Vagina (tissue), 2 donors: Measurements from ENCODE around the gene TRPM2.

Experiments
- POLR2A ChIP-seq, 2 donors: fragments of 450-650 bp; IDR thresholded peaks; one replicate each; pipeline ENCODE4 v1.6.1; 2017; ENCODE audit warnings: antibody characterized with exemption in 2 of 2, mild to moderate bottlenecking in 2 of 2, moderate library complexity in 2 of 2
- TF ChIP-seq, protein P1 (sequence below), 3 experiments: fragments of 450-650 bp in 2 of 3; fragments of 200-600 bp in 1 of 3; sonication (generic) in 1 of 3; IDR thresholded peaks; one replicate each; pipeline ENCODE4 v1.5.1; 2017 to 2019; ENCODE audit warnings: antibody characterized with exemption in 3 of 3, mild to moderate bottlenecking in 2 of 3, moderate library complexity in 2 of 3

DNA sequence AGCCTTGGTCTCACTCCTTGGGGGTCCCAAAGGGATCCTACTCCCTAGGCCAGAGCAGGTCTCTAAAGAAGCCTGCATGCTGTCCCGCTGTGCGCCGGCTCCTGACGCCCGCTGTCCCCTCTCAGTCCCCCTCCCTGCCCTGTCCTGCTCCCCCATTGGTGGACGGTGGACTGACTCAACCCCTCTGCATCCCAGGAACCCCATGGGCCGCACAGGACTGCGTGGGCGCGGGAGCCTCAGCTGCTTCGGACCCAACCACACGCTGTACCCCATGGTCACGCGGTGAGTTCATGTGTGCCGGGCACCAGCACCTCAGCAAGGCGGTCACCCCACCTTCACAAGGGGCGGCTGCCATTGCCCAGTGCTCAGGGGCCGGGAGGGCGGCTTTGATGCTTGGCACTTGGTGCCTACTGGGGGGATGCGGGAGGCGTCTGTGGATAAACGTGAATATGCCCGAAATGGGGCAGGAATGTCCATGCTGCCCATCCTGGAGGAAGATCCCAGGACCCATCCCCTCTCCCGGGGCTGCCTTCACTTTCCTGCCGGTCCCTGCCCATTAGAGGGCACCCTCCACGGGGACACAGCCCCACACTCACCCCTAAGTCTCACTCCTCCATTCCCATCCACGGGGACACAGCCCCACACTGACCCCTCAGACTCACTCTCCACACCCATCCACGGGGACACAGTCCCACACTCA lies 81.7 kb downstream of the TRPM2 start:
- TF ChIP-seq, protein P1, sequence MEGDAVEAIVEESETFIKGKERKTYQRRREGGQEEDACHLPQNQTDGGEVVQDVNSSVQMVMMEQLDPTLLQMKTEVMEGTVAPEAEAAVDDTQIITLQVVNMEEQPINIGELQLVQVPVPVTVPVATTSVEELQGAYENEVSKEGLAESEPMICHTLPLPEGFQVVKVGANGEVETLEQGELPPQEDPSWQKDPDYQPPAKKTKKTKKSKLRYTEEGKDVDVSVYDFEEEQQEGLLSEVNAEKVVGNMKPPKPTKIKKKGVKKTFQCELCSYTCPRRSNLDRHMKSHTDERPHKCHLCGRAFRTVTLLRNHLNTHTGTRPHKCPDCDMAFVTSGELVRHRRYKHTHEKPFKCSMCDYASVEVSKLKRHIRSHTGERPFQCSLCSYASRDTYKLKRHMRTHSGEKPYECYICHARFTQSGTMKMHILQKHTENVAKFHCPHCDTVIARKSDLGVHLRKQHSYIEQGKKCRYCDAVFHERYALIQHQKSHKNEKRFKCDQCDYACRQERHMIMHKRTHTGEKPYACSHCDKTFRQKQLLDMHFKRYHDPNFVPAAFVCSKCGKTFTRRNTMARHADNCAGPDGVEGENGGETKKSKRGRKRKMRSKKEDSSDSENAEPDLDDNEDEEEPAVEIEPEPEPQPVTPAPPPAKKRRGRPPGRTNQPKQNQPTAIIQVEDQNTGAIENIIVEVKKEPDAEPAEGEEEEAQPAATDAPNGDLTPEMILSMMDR (IDR thresholded peaks at IDR 0.05): no peak
- no peak for TF ChIP-seq POLR2A (IDR thresholded peaks at IDR 0.05)
